HepG2 (cell line): Measurements from ENCODE around the gene NISCH. TPM values are rescaled to one million over a fixed set of nuclear protein-coding genes. Genes with fewer than 3 reads are reported as not detected.

Experiments
- ATAC-seq: fragments of 200-7000 bp; cut with Tn5 transposase; 3 replicates; pipeline ENCODE4 v1.9.1; 2020; ENCODE audit warnings: mild to moderate bottlenecking, moderate library complexity
- BruUV-seq: library from RNA; stranded (reverse); fragments of 400-500 nt; replicated peaks from 2 replicates; lab custom pipeline; 2021; lab: Mats Ljungman, UMichigan
- CTCF ChIA-PET: fragments of 300-600 bp; formaldehyde crosslinking; extraction: SDS; loops from one replicate; lab custom pipeline; 2021; ENCODE audit warnings: low total read pairs, inconsistent platforms, low intra/inter-chr PET ratio; lab: Yijun Ruan, JAX
- POLR2A ChIA-PET: fragments of 350-600 bp; sonication (Branson Sonifier 250); formaldehyde crosslinking; loops from one replicate; lab custom pipeline; 2020; ENCODE audit warnings: antibody characterized with exemption, inconsistent platforms; lab: Yijun Ruan, JAX
- DNase-seq: peaks from one replicate; pipeline ENCODE4 v3.0.0-alpha.2; 2015; ENCODE audit warnings: low spot score
- FAIRE-seq: peaks from 3 replicates; lab custom pipeline; 2011; peaks lifted over from hg19 to GRCh38; lab: Jason Lieb, UNC
- H2AFZ ChIP-seq: one replicate; pipeline ENCODE4 v1.6.1; 2011; ENCODE audit warnings: low read length, inconsistent platforms
- H3K27ac ChIP-seq: fragments of 300-600 bp; 3 replicates; pipeline ENCODE4 v1.8.0; 2011; ENCODE audit warnings: mixed run types, mild to moderate bottlenecking, mixed read lengths, low read length, inconsistent platforms; ENCODE audit not compliant: insufficient read depth; ENCODE audit errors: extremely low read length
- H3K27me3 ChIP-seq, 2 experiments: fragments of 200-600 bp in 1 of 2; 2 replicates in 1 of 2; 3 replicates in 1 of 2; pipeline versions ENCODE4 v1.6.0 to v1.8.0; 2011; ENCODE audit warnings: low read length in 2 of 2, mild to moderate bottlenecking in 2 of 2, moderate library complexity in 2 of 2, inconsistent platforms in 1 of 2; ENCODE audit not compliant: insufficient read depth in 2 of 2, control insufficient read depth in 1 of 2
- H3K36me3 ChIP-seq, 2 experiments: fragments of 200-600 bp in 1 of 2; replicated peaks in 1 of 2; 2 replicates in 1 of 2; 3 replicates in 1 of 2; pipeline versions ENCODE4 v1.5.1 to v1.8.0; 2011; ENCODE audit warnings: low read length in 2 of 2, inconsistent platforms in 1 of 2; ENCODE audit not compliant: insufficient read depth in 2 of 2, control insufficient read depth in 1 of 2
- H3K4me1 ChIP-seq: 2 replicates; pipeline ENCODE4 v1.5.1; 2012; ENCODE audit warnings: low read length, inconsistent platforms; ENCODE audit not compliant: insufficient read depth
- H3K4me2 ChIP-seq: 2 replicates; pipeline ENCODE4 v1.6.0; 2011; ENCODE audit warnings: low read depth, low read length, inconsistent platforms
- H3K4me3 ChIP-seq, 3 experiments: fragments of 200-600 bp in 1 of 3; sonication (generic), shearing (Covaris generic) in 1 of 3; replicated peaks in 1 of 3; 2 replicates each; pipeline ENCODE4 v1.5.1; 2011 to 2016; ENCODE audit warnings: low read length in 3 of 3, inconsistent platforms in 2 of 3, low read depth in 2 of 3, mild to moderate bottlenecking in 2 of 3, control low read depth in 1 of 3, mixed read lengths in 1 of 3; ENCODE audit not compliant: insufficient read depth in 1 of 3
- H3K79me2 ChIP-seq: one replicate; pipeline ENCODE4 v1.6.1; 2011; ENCODE audit warnings: low read length, inconsistent platforms; ENCODE audit not compliant: insufficient read depth
- H3K9ac ChIP-seq: 2 replicates; pipeline ENCODE4 v1.6.0; 2011; ENCODE audit warnings: mild to moderate bottlenecking, low read depth, low read length, inconsistent platforms; ENCODE audit not compliant: insufficient read depth
- H3K9me3 ChIP-seq: 2 replicates; pipeline ENCODE4 v1.5.1; 2012; ENCODE audit warnings: mild to moderate bottlenecking, low read length
- H4K20me1 ChIP-seq: 2 replicates; pipeline ENCODE4 v1.6.0; 2011; ENCODE audit warnings: inconsistent platforms, mild to moderate bottlenecking, low read length, moderate library complexity; ENCODE audit not compliant: insufficient read depth
- GLI4 ChIP-seq: sonication (generic); formaldehyde crosslinking; IDR thresholded peaks from 2 replicates; pipeline ENCODE4 v1.5.1; 2020; ENCODE audit warnings: missing genetic modification reagents, mild to moderate bottlenecking, moderate library complexity, borderline replicate concordance
- KLF11 ChIP-seq: IDR thresholded peaks from 2 replicates; pipeline ENCODE4 v1.6.1; 2016; ENCODE audit warnings: missing compliant biosample characterization
- MIER2 ChIP-seq: IDR thresholded peaks from 2 replicates; pipeline ENCODE4 v1.6.1; 2016; ENCODE audit warnings: missing biosample characterization, missing genetic modification reagents
- MIER3 ChIP-seq: IDR thresholded peaks from 2 replicates; pipeline ENCODE4 v1.6.1; 2016; ENCODE audit warnings: missing compliant biosample characterization, borderline replicate concordance
- MTF2 ChIP-seq: sonication (generic); formaldehyde crosslinking; IDR thresholded peaks from 2 replicates; pipeline ENCODE4 v1.5.0; 2020; ENCODE audit warnings: missing genetic modification reagents, borderline replicate concordance
- PCBP2 ChIP-seq: fragments of 200-400 bp; formaldehyde crosslinking; optimal IDR thresholded peaks from 2 replicates; pipeline ENCODE3; 2018; ENCODE audit warnings: low read length, low read depth; ENCODE audit not compliant: poor library complexity, severe bottlenecking
- SRSF9 ChIP-seq: fragments of 200-400 bp; formaldehyde crosslinking; IDR thresholded peaks from 2 replicates; pipeline ENCODE4 v1.6.1; 2018; ENCODE audit warnings: borderline replicate concordance, mild to moderate bottlenecking, low read depth, low read length; ENCODE audit not compliant: insufficient read depth, poor library complexity, severe bottlenecking
- ZNF180 ChIP-seq: sonication (generic); formaldehyde crosslinking; IDR thresholded peaks from 2 replicates; pipeline ENCODE4 v1.4.0; 2020; ENCODE audit warnings: low read depth, missing genetic modification reagents, borderline replicate concordance
- ZNF232 ChIP-seq: sonication (generic); formaldehyde crosslinking; IDR thresholded peaks from 2 replicates; pipeline ENCODE4 v1.4.0; 2020; ENCODE audit warnings: missing genetic modification reagents, borderline replicate concordance
- ZNF549 ChIP-seq: sonication (generic); formaldehyde crosslinking; IDR thresholded peaks from 2 replicates; pipeline ENCODE4 v1.5.0; 2020; ENCODE audit warnings: missing genetic modification reagents
- ZNF678 ChIP-seq: sonication (generic); formaldehyde crosslinking; IDR thresholded peaks from 2 replicates; pipeline ENCODE4 v1.4.0; 2020; ENCODE audit warnings: mild to moderate bottlenecking, missing genetic modification reagents
- ZNF749 ChIP-seq: sonication (generic); formaldehyde crosslinking; IDR thresholded peaks from 2 replicates; pipeline ENCODE4 v1.8.0; 2022; ENCODE audit warnings: mild to moderate bottlenecking, missing genetic modification reagents, moderate library complexity, borderline replicate concordance
- WGBS: methylation state at CpG from one replicate; pipeline ENCODE4 v1.1.6; 2017; ENCODE audit warnings: low lambda C conversion rate; 5-methylcytosine and 5-hydroxymethylcytosine counted together
- in situ Hi-C: cut with HindIII; loops from 2 replicates; pipeline ENCODE4 v1.10.0; 2017; ENCODE audit warnings: low pct_unique_long_range_greater_than_20kb; ENCODE audit not compliant: extremely low pct_ligation_motif_present
- intact Hi-C: fragments of 100-400 bp; cut with micrococcal nuclease; formaldehyde crosslinking; loops from one replicate; pipeline ENCODE4 v1.10.0; 2022; ENCODE audit not compliant: unreplicated experiment
- polyA plus RNA-seq, 8 experiments: library from polyadenylated mRNA; depleted of rRNA in 3 of 8; stranded (reverse) in 7 of 8; unstranded in 1 of 8; fragments of >200 nt; fragmentation: Illumina TruSeq in 4 of 8; extraction: Trizol in 4 of 8; gene quantifications; 2 replicates each; pipeline versions ENCODE4 v1.2.1 to v1.2.3, GENCODE V29; 2011 to 2016; ENCODE audit warnings: low read depth in 4 of 8, missing spikeins in 1 of 8, mixed read lengths in 1 of 8; ENCODE audit not compliant: insufficient read depth in 1 of 8
- total RNA-seq, 5 experiments: library from RNA; depleted of rRNA; stranded (reverse); fragments of >200 nt; fragmentation: Illumina TruSeq; extraction: Trizol; gene quantifications; 2 replicates each; pipeline ENCODE4 v1.2.3, GENCODE V29; 2016; ENCODE audit warnings: low read depth in 1 of 5
- TF ChIP-seq, protein P1 (sequence below): sonication (generic); formaldehyde crosslinking; IDR thresholded peaks from 2 replicates; pipeline ENCODE4 v1.4.0; 2020; ENCODE audit warnings: mild to moderate bottlenecking, missing genetic modification reagents

The NISCH gene
- total and polyA plus RNA-seq, 2 of the 13 experiments (the other 11 are each of a cell fraction or from before 2014, with no cell fraction given) = 27.0 to 47.6 TPM

DNA sequence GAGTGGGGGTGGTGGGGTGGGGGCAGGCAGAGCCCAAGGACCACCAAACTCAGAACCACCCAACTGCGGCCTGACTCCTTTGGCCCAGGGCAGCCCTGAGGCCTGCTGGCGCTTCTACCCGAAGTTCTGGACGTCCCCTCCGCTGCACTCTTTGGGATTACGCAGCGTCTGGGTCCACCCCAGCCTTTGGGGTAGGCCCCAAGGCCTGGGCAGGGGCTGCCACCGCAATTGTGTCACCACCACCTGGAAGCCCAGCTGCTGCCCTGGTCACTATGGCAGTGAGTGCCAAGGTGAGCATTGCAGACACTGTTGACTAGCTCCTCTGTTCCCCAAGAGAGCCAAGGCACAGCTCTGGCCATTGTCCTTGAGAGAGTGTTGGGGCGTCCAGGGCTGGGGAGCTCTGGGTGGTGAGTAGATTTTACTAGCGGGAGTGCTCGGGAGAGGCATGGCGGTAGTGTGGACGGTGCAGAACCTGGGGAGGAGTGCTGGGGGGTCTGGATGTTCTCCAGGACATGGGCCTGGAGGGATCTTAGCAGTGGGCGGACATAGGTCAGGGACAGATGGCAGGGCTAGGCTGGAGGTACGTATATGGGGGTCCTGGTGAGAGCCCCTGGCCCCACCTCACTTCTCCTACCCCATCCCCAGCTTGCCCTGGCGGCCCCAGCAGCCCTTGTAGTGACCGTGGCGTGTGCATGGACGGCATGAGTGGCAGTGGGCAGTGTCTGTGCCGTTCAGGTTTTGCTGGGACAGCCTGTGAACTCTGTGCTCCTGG lies 65.5 kb downstream of the NISCH start:
- CTCF ChIA-PET = no interaction called here
- Histone ChIP-seq H3K4me1 (peaks cover 13% of the 10 kb centered on the region), H3K27ac (no peak overlapping the region), H4K20me1 (no peaks in the 10 kb centered on the region), H3K9me3 (no peaks in the 10 kb centered on the region), H3K9ac (no peak overlapping the region)
- POLR2A ChIA-PET = no interaction called here
- FAIRE-seq (no peak), ATAC-seq (peak; percentile 4; the same call in 2 of the 3 replicates)
- in situ Hi-C loops (no loop called here), intact Hi-C loops (no loop called here)
- TF ChIP-seq KLF11 (CRISPR knock-in tag) = no peak
- no peak for TF ChIP-seq SRSF9
- no peak for TF ChIP-seq MIER2 (CRISPR knock-in tag)
- no peak for TF ChIP-seq ZNF678 (CRISPR knock-in tag)
- TF ChIP-seq ZNF180 = no peak
- TF ChIP-seq MIER3 (CRISPR knock-in tag) = no peak
- TF ChIP-seq GLI4 = no peak
- TF ChIP-seq MTF2 (CRISPR knock-in tag) = no peak
- TF ChIP-seq PCBP2 = no peak
- TF ChIP-seq, protein P1, sequence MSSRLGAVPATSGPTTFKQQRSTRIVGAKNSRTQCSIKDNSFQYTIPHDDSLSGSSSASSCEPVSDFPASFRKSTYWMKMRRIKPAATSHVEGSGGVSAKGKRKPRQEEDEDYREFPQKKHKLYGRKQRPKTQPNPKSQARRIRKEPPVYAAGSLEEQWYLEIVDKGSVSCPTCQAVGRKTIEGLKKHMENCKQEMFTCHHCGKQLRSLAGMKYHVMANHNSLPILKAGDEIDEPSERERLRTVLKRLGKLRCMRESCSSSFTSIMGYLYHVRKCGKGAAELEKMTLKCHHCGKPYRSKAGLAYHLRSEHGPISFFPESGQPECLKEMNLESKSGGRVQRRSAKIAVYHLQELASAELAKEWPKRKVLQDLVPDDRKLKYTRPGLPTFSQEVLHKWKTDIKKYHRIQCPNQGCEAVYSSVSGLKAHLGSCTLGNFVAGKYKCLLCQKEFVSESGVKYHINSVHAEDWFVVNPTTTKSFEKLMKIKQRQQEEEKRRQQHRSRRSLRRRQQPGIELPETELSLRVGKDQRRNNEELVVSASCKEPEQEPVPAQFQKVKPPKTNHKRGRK (CRISPR knock-in tag) = no peak
- no peak for TF ChIP-seq ZNF749 (CRISPR knock-in tag)
- no peak for TF ChIP-seq ZNF549 (CRISPR knock-in tag)
- no peak for TF ChIP-seq ZNF232
- TF ChIP-seq, all 625 proteins: peak for 0
- no peak overlapping the region for H3K4me2 ChIP-seq
- H3K4me3 ChIP-seq = no peak overlapping the region
- peaks cover 6 to 12% of the 10 kb centered on the region in 2 experiments; a peak in 4 of 5 replicates for H3K36me3 ChIP-seq
- no peaks in the 10 kb centered on the region for H3K79me2 ChIP-seq
- H2AFZ ChIP-seq = no peak overlapping the region
- peaks cover 6 to 24% of the 10 kb centered on the region in 2 experiments for H3K27me3 ChIP-seq
- DNase-seq = no peak
- BruUV-seq = no TSS peak
- WGBS = 57% methylated on average over 14 of the region's 20 CpGs
